GM18520 (cell line): Measurements from ENCODE around the gene SLC39A11.

Experiments
- ATAC-seq: cut with Tn5 transposase; IDR thresholded peaks from one replicate; pipeline ENCODE4 v1.9.1; 2021; ENCODE audit not compliant: unreplicated experiment

Gene SLC39A11

GRCh38 chr17:72984145-72984925, 108.2 kb downstream of the SLC39A11 start:
- no peak for ATAC-seq

GRCh38 chr17:72982680-72983079, 109.8 kb downstream of the SLC39A11 start:
- no peak for ATAC-seq

- no peak for ATAC-seq
Measured at GRCh38 chr17:72978593-72979218, 113.8 kb downstream of the SLC39A11 start.

- no peak for ATAC-seq
Measured at GRCh38 chr17:72977771-72978417, 114.6 kb downstream of the SLC39A11 start.

- ATAC-seq, result no peak
Measured at GRCh38 chr17:72976971-72977770, 115.3 kb downstream of the SLC39A11 start.

GRCh38 chr17:72975509-72975908, 117.0 kb downstream of the SLC39A11 start:
- no peak for ATAC-seq

- no peak for ATAC-seq
Measured at GRCh38 chr17:72974605-72975232, 117.8 kb downstream of the SLC39A11 start.

GRCh38 chr17:72972263-72972951, 120.1 kb downstream of the SLC39A11 start:
- ATAC-seq, result no peak

GRCh38 chr17:72971226-72971880, 121.1 kb downstream of the SLC39A11 start:
- no peak for ATAC-seq

- ATAC-seq, result no peak
Measured at GRCh38 chr17:72970797-72971196, 121.7 kb downstream of the SLC39A11 start.

- ATAC-seq, result no peak
Measured at GRCh38 chr17:72970246-72970645, 122.2 kb downstream of the SLC39A11 start.

GRCh38 chr17:72969293-72969906, 123.1 kb downstream of the SLC39A11 start:
- ATAC-seq, result no peak

GRCh38 chr17:72968798-72969197, 123.7 kb downstream of the SLC39A11 start:
- ATAC-seq, result no peak

GRCh38 chr17:72967977-72968585, 124.4 kb downstream of the SLC39A11 start:
- ATAC-seq, result no peak

- no peak for ATAC-seq
Measured at GRCh38 chr17:72967277-72967970, 125.1 kb downstream of the SLC39A11 start.

- ATAC-seq, result no peak
Measured at GRCh38 chr17:72962106-72962505, 130.4 kb downstream of the SLC39A11 start.

- no peak for ATAC-seq
Measured at GRCh38 chr17:72955391-72956140, 136.9 kb downstream of the SLC39A11 start.
